ENCODE measurements around the gene HMGN3. TPM values are rescaled to one million over a fixed set of nuclear protein-coding genes. Genes with fewer than 3 reads are reported as not detected.

HMGN3 gene
- total RNA-seq, 1 donor from 2014 or later: 55.0 TPM

- no peak for DNase-seq (ENCODE audit: extremely low spot score, unreplicated experiment)
- peaks cover 26% of the 10 kb centered on the region for H3K36me3 Mint-ChIP-seq (ENCODE audit: unreplicated experiment)
- no peaks in the 10 kb centered on the region for H3K4me1 Mint-ChIP-seq (ENCODE audit: unreplicated experiment)
- no peaks in the 10 kb centered on the region for H3K9me3 Mint-ChIP-seq (ENCODE audit: unreplicated experiment)
- H3K27ac Mint-ChIP-seq (ENCODE audit: unreplicated experiment): no peak overlapping the region
- H3K27me3 Mint-ChIP-seq (ENCODE audit: unreplicated experiment): no peaks in the 10 kb centered on the region
- TF ChIP-seq CTCF (IDR thresholded peaks at IDR 0.05): peak; percentile 24
- H3K4me3 Mint-ChIP-seq (ENCODE audit: unreplicated experiment): no peak overlapping the region
Measured at GRCh38 chr6:79201143-79201542, 33.3 kb downstream of the HMGN3 start.

GRCh38 chr6:79196912-79197311 is 37.6 kb downstream of the HMGN3 start:
- Mint-ChIP-seq H3K4me3 (ENCODE audit: unreplicated experiment) (no peak overlapping the region), H3K27ac (ENCODE audit: unreplicated experiment) (no peak overlapping the region), H3K36me3 (ENCODE audit: unreplicated experiment) (peaks cover 6% of the 10 kb centered on the region), H3K9me3 (ENCODE audit: unreplicated experiment) (no peaks in the 10 kb centered on the region), H3K4me1 (ENCODE audit: unreplicated experiment) (no peaks in the 10 kb centered on the region), H3K27me3 (ENCODE audit: unreplicated experiment) (no peaks in the 10 kb centered on the region)
- no peak for TF ChIP-seq CTCF (IDR thresholded peaks at IDR 0.05)
- no peak for DNase-seq (ENCODE audit: extremely low spot score, unreplicated experiment)

DNA sequence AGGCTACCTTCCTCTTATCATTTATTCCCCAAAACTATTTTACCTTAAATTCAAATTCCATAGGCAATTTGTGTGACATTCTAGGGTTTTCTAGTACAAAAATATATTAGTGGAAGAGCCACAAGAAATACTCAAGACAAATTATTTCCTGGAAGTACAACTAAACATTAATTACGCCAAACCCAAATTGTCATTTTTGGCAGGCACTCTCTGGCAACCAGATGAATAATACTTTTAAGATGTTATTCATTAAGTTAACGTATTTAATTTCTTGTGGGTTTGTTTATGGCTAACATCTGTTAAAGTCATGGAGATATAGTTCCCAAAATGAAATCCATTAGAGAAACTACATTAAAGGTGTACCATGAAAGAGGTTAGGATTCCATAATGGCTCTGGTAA is 40.5 kb downstream of the HMGN3 start:
- H3K27me3 Mint-ChIP-seq (ENCODE audit: unreplicated experiment): peaks cover 3% of the 10 kb centered on the region
- no peak overlapping the region for H3K27ac Mint-ChIP-seq (ENCODE audit: unreplicated experiment)
- DNase-seq (ENCODE audit: extremely low spot score, unreplicated experiment): no peak
- H3K36me3 Mint-ChIP-seq (ENCODE audit: unreplicated experiment): peaks cover 3% of the 10 kb centered on the region
- peaks cover 6% of the 10 kb centered on the region for H3K9me3 Mint-ChIP-seq (ENCODE audit: unreplicated experiment)
- no peak overlapping the region for H3K4me3 Mint-ChIP-seq (ENCODE audit: unreplicated experiment)
- peaks cover 2% of the 10 kb centered on the region for H3K4me1 Mint-ChIP-seq (ENCODE audit: unreplicated experiment)
- no peak for TF ChIP-seq CTCF (IDR thresholded peaks at IDR 0.05)

DNA sequence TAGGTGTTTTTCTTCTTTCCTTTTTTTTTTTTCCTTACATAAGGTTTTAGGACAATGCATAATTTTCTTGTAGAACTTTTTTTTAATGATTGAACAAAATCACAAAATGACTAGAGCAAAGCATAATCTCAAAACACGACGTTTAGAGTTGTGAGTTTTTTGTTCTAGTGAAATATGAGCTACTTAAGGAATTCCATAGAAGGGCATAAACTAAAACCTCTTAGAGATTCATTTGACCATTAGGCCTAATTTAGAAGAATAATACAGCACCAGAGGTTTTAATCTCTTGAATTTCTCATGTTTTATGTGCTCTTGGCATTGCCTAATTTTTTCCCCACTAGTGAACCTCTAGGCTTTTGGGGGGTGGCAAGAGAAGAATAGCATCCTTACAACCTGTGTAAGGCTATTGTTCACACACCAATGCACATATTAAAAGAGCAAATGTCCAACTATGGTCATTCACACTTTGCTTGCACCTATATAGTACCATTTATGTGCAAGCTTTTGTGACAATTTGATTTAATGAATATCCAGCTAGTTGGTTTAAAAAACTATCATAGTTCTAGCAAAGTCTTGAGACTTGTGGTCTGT is 44.6 kb downstream of the HMGN3 start:
- peaks cover 19% of the 10 kb centered on the region for H3K27me3 Mint-ChIP-seq (ENCODE audit: unreplicated experiment)
- H3K9me3 Mint-ChIP-seq (ENCODE audit: unreplicated experiment): peaks cover 6% of the 10 kb centered on the region
- no peak for DNase-seq (ENCODE audit: extremely low spot score, unreplicated experiment)
- no peak overlapping the region for H3K4me3 Mint-ChIP-seq (ENCODE audit: unreplicated experiment)
- peaks cover 3% of the 10 kb centered on the region for H3K36me3 Mint-ChIP-seq (ENCODE audit: unreplicated experiment)
- peaks cover 2% of the 10 kb centered on the region for H3K4me1 Mint-ChIP-seq (ENCODE audit: unreplicated experiment)
- TF ChIP-seq CTCF (IDR thresholded peaks at IDR 0.05): no peak
- no peak overlapping the region for H3K27ac Mint-ChIP-seq (ENCODE audit: unreplicated experiment)

- no peak for DNase-seq (ENCODE audit: extremely low spot score, unreplicated experiment)
- no peak for TF ChIP-seq CTCF (IDR thresholded peaks at IDR 0.05)
- peaks cover 6% of the 10 kb centered on the region for H3K9me3 Mint-ChIP-seq (ENCODE audit: unreplicated experiment)
- H3K27ac Mint-ChIP-seq (ENCODE audit: unreplicated experiment): no peak overlapping the region
- H3K36me3 Mint-ChIP-seq (ENCODE audit: unreplicated experiment): peaks cover 3% of the 10 kb centered on the region
- H3K4me1 Mint-ChIP-seq (ENCODE audit: unreplicated experiment): peaks cover 2% of the 10 kb centered on the region
- no peak overlapping the region for H3K4me3 Mint-ChIP-seq (ENCODE audit: unreplicated experiment)
- H3K27me3 Mint-ChIP-seq (ENCODE audit: unreplicated experiment): peaks cover 23% of the 10 kb centered on the region
Measured at GRCh38 chr6:79188885-79189480, 45.5 kb downstream of the HMGN3 start.
